HepG2 (cell line): ENCODE data around the gene AP2B1. TPM values are rescaled to one million over a fixed set of nuclear protein-coding genes. Genes with fewer than 3 reads are reported as not detected.

Source experiments
- CENPX ChIP-seq: sonication (generic); formaldehyde crosslinking; IDR thresholded peaks from 2 replicates; pipeline ENCODE4 v1.9.0; 2021; ENCODE audit warnings: mild to moderate bottlenecking, missing genetic modification reagents, moderate library complexity
- CREM ChIP-seq, 2 experiments: sonication (generic) in 1 of 2; formaldehyde crosslinking in 1 of 2; IDR thresholded peaks; 2 replicates each; pipeline versions ENCODE4 v1.4.0 to v1.6.1; 2016 to 2020; ENCODE audit warnings: antibody characterized with exemption in 1 of 2, mild to moderate bottlenecking in 1 of 2, missing genetic modification reagents in 1 of 2
- FOXA1 ChIP-seq, 2 experiments: fragments of 450-650 bp in 1 of 2; sonication (generic) in 1 of 2; formaldehyde crosslinking in 1 of 2; IDR thresholded peaks; 2 replicates each; pipeline versions ENCODE4 v1.4.0 to v1.6.1; 2016 to 2020; ENCODE audit warnings: missing genetic modification reagents in 1 of 2
- GATAD1 ChIP-seq: IDR thresholded peaks from 2 replicates; pipeline ENCODE4 v1.6.1; 2016; ENCODE audit warnings: missing genetic modification reagents, missing compliant biosample characterization
- HDAC6 ChIP-seq: fragments of 200-600 bp; sonication (generic); IDR thresholded peaks from 2 replicates; pipeline ENCODE4 v1.7.0; 2017; ENCODE audit warnings: mild to moderate bottlenecking, antibody characterized with exemption, low read length, low read depth
- LBX2 ChIP-seq: sonication (generic); formaldehyde crosslinking; IDR thresholded peaks from 2 replicates; pipeline ENCODE4 v1.5.0; 2020; ENCODE audit warnings: missing genetic modification reagents, mild to moderate bottlenecking, borderline replicate concordance
- NFYC ChIP-seq: IDR thresholded peaks from 2 replicates; pipeline ENCODE4 v1.6.1; 2016; ENCODE audit warnings: missing genetic modification reagents, missing compliant biosample characterization
- PTBP1 ChIP-seq: fragments of 200-400 bp; formaldehyde crosslinking; IDR thresholded peaks from 2 replicates; pipeline ENCODE4 v1.6.1; 2018; ENCODE audit warnings: low read length, low read depth; ENCODE audit not compliant: poor library complexity, severe bottlenecking
- SIX1 ChIP-seq: sonication (generic); formaldehyde crosslinking; IDR thresholded peaks from 2 replicates; pipeline ENCODE4 v1.4.0; 2020; ENCODE audit warnings: missing genetic modification reagents, borderline replicate concordance
- SMAD1 ChIP-seq: sonication (generic); formaldehyde crosslinking; IDR thresholded peaks from 2 replicates; pipeline ENCODE4 v1.4.0; 2020; ENCODE audit warnings: missing genetic modification reagents, low read depth, mild to moderate bottlenecking, borderline replicate concordance
- U2AF1 ChIP-seq: fragments of 200-400 bp; formaldehyde crosslinking; optimal IDR thresholded peaks from 2 replicates; pipeline ENCODE3; 2017; ENCODE audit warnings: mild to moderate bottlenecking, low read depth, low read length
- ZBTB25 ChIP-seq: IDR thresholded peaks from 2 replicates; pipeline ENCODE4 v1.6.1; 2018; ENCODE audit warnings: missing genetic modification reagents
- ZBTB42 ChIP-seq: sonication (generic); formaldehyde crosslinking; IDR thresholded peaks from 2 replicates; pipeline ENCODE4 v1.5.0; 2020; ENCODE audit warnings: mild to moderate bottlenecking, missing genetic modification reagents
- ZFYVE20 ChIP-seq: sonication (generic); formaldehyde crosslinking; IDR thresholded peaks from 2 replicates; pipeline ENCODE4 v1.8.0; 2023; ENCODE audit warnings: low read depth, mild to moderate bottlenecking, moderate library complexity, missing genetic modification reagents, borderline replicate concordance
- ZKSCAN5 ChIP-seq: sonication (generic); formaldehyde crosslinking; IDR thresholded peaks from 2 replicates; pipeline ENCODE4 v1.5.1; 2020; ENCODE audit warnings: mild to moderate bottlenecking, missing genetic modification reagents
- ZNF136 ChIP-seq: sonication (generic); formaldehyde crosslinking; IDR thresholded peaks from 2 replicates; pipeline ENCODE4 v1.8.1; 2022; ENCODE audit warnings: low read depth, mild to moderate bottlenecking, moderate library complexity, missing genetic modification reagents
- ZNF275 ChIP-seq: sonication (generic); formaldehyde crosslinking; IDR thresholded peaks from 2 replicates; pipeline ENCODE4 v1.8.0; 2022; ENCODE audit warnings: missing genetic modification reagents, mild to moderate bottlenecking, inconsistent platforms, borderline replicate concordance
- ZNF281 ChIP-seq: sonication (generic); formaldehyde crosslinking; IDR thresholded peaks from 2 replicates; pipeline ENCODE4 v1.4.0; 2020; ENCODE audit warnings: missing genetic modification reagents, borderline replicate concordance
- ZNF766 ChIP-seq: sonication (generic); formaldehyde crosslinking; IDR thresholded peaks from 2 replicates; pipeline ENCODE4 v1.5.0; 2020; ENCODE audit warnings: missing genetic modification reagents, borderline replicate concordance
- ZNF773 ChIP-seq: sonication (generic); formaldehyde crosslinking; IDR thresholded peaks from 2 replicates; pipeline ENCODE4 v1.4.0; 2020; ENCODE audit warnings: missing genetic modification reagents, borderline replicate concordance
- ZNF782 ChIP-seq: sonication (generic); formaldehyde crosslinking; IDR thresholded peaks from 2 replicates; pipeline ENCODE4 v1.4.0; 2020; ENCODE audit warnings: missing genetic modification reagents, mild to moderate bottlenecking, borderline replicate concordance
- polyA plus RNA-seq, 8 experiments: library from polyadenylated mRNA; depleted of rRNA in 3 of 8; stranded (reverse) in 7 of 8; unstranded in 1 of 8; fragments of >200 nt; fragmentation: Illumina TruSeq in 4 of 8; extraction: Trizol in 4 of 8; gene quantifications; 2 replicates each; pipeline versions ENCODE4 v1.2.1 to v1.2.3, GENCODE V29; 2011 to 2016; ENCODE audit warnings: low read depth in 4 of 8, missing spikeins in 1 of 8, mixed read lengths in 1 of 8; ENCODE audit not compliant: insufficient read depth in 1 of 8
- total RNA-seq, 5 experiments: library from RNA; depleted of rRNA; stranded (reverse); fragments of >200 nt; fragmentation: Illumina TruSeq; extraction: Trizol; gene quantifications; 2 replicates each; pipeline ENCODE4 v1.2.3, GENCODE V29; 2016; ENCODE audit warnings: low read depth in 1 of 5

AP2B1 gene
- total and polyA plus RNA-seq, 2 of the 13 experiments (the other 11 are each of a cell fraction or from before 2014, with no cell fraction given) = 23.8 to 71.3 TPM

- TF ChIP-seq ZNF275 (CRISPR knock-in tag) = 0 out of 2 replicates have a peak, but pooled peaks have one; percentile 44
- TF ChIP-seq ZNF773 = peak; percentile 91; the same call in 1 of the 2 replicates
- no peak for TF ChIP-seq ZBTB42 (CRISPR knock-in tag)
- TF ChIP-seq CENPX (CRISPR knock-in tag) = no peak
- TF ChIP-seq NFYC (CRISPR knock-in tag) = no peak
- TF ChIP-seq CREM (IDR thresholded peaks at IDR 0.05) = no peak
- TF ChIP-seq CREM (CRISPR knock-in tag; IDR thresholded peaks at IDR 0.05) = no peak
- TF ChIP-seq SMAD1 (CRISPR knock-in tag) = 0 out of 2 replicates have a peak, but pooled peaks have one; percentile 63
- TF ChIP-seq ZNF782 (CRISPR knock-in tag) = peak; percentile 93; the same call in 1 of the 2 replicates
- TF ChIP-seq FOXA1 (IDR thresholded peaks at IDR 0.05) = no peak
- TF ChIP-seq FOXA1 (CRISPR knock-in tag; IDR thresholded peaks at IDR 0.05) = peak; percentile 62
- no peak for TF ChIP-seq ZKSCAN5 (CRISPR knock-in tag)
- TF ChIP-seq ZNF136 (CRISPR knock-in tag) = no peak
- TF ChIP-seq GATAD1 (CRISPR knock-in tag) = peak; percentile 61; the same call in 1 of the 2 replicates
- 0 out of 2 replicates have a peak, but pooled peaks have one; percentile 11 for TF ChIP-seq ZNF281
- 0 out of 2 replicates have a peak, but pooled peaks have one; percentile 78 for TF ChIP-seq ZNF766
- no peak for TF ChIP-seq HDAC6
- TF ChIP-seq SIX1 (CRISPR knock-in tag) = no peak
- TF ChIP-seq U2AF1 = no peak
- no peak for TF ChIP-seq ZBTB25
- TF ChIP-seq ZFYVE20 (CRISPR knock-in tag) = no peak
- TF ChIP-seq LBX2 (CRISPR knock-in tag) = peak; percentile 88; the same call in 1 of the 2 replicates
- no peak for TF ChIP-seq PTBP1
Observed at GRCh38 chr17:35764123-35764991, 177.2 kb downstream of the AP2B1 start (continued).
